ENCODE results near the gene USP49.

GRCh38 chr6:41755895-41756294 is 139.3 kb downstream of the USP49 start:
- no peak for TF ChIP-seq CTCF (conservative IDR thresholded peaks at IDR 0.05 in 1 of 2, IDR thresholded peaks at IDR 0.05 in 1 of 2; ENCODE audit: low read depth in 1 of 2, low read length in 2 of 2)
- no peak for TF ChIP-seq EZH2 (IDR thresholded peaks at IDR 0.05; ENCODE audit: low read length, missing control alignments)

Measured in fibroblast of lung (primary cell).